Sigmoid colon (tissue), 7 donors: ENCODE results near the gene CENPP. TPM values are rescaled to one million over a fixed set of nuclear protein-coding genes. Genes with fewer than 3 reads are reported as not detected.

ENCODE experiments used
- DNase-seq: peaks from one replicate; pipeline ENCODE4 v3.0.0-alpha.2; 2019
- H3K27ac ChIP-seq, 4 donors: fragments of 200-600 bp; sonication (generic); one replicate each; pipeline ENCODE4 v1.5.1; 2016 to 2019; ENCODE audit warnings: mild to moderate bottlenecking in 1 of 4
- H3K27me3 ChIP-seq, 3 donors: fragments of 200-600 bp; sonication (generic); one replicate each; pipeline ENCODE4 v1.5.1; 2019; ENCODE audit warnings: mild to moderate bottlenecking in 1 of 3
- H3K36me3 ChIP-seq, 4 donors: fragments of 200-600 bp; sonication (generic); one replicate each; pipeline ENCODE4 v1.5.1; 2016 to 2019
- H3K4me1 ChIP-seq, 4 donors: fragments of 200-600 bp; sonication (generic); one replicate each; pipeline ENCODE4 v1.5.1; 2017 to 2019
- H3K4me3 ChIP-seq, 4 donors: fragments of 200-600 bp; sonication (generic); one replicate each; pipeline ENCODE4 v1.5.1; 2017 to 2019; ENCODE audit warnings: mild to moderate bottlenecking in 2 of 4, moderate library complexity in 1 of 4
- H3K9me3 ChIP-seq, 4 donors: fragments of 200-600 bp in 3 of 4; sonication (generic) in 3 of 4; one replicate each; pipeline versions ENCODE4 v1.5.1 to v1.6.1; 2013 to 2019
- CTCF ChIP-seq, 4 experiments: fragments of 450-650 bp in 3 of 4; fragments of 200-600 bp in 1 of 4; IDR thresholded peaks; one replicate each; pipeline ENCODE4 v1.5.1; 2016 to 2019; ENCODE audit warnings: antibody characterized with exemption in 4 of 4, mild to moderate bottlenecking in 3 of 4, moderate library complexity in 2 of 4
- EP300 ChIP-seq, 4 donors: sonication (generic); formaldehyde crosslinking; IDR thresholded peaks; one replicate each; pipeline ENCODE4 v1.6.1; 2017; ENCODE audit warnings: antibody characterized with exemption in 4 of 4
- POLR2A ChIP-seq, 2 donors: fragments of 450-650 bp; IDR thresholded peaks; one replicate each; pipeline ENCODE4 v1.6.1; 2016; ENCODE audit warnings: antibody characterized with exemption in 2 of 2, mild to moderate bottlenecking in 2 of 2, moderate library complexity in 2 of 2
- POLR2AphosphoS5 ChIP-seq, 4 donors: sonication (generic); formaldehyde crosslinking; IDR thresholded peaks; one replicate each; pipeline ENCODE4 v1.6.1; 2017; ENCODE audit warnings: antibody characterized with exemption in 4 of 4
- WGBS, 2 donors: extraction: QIAGEN DNeasy Blood & Tissue Kit; methylation state at CpG; one replicate each; pipeline ENCODE4 v1.1.7; 2013; 5-methylcytosine and 5-hydroxymethylcytosine counted together
- intact Hi-C: fragments of 100-400 bp; cut with DNase I; formaldehyde crosslinking; loops from one replicate; pipeline ENCODE4 v1.15.1; 2023
- polyA plus RNA-seq, 3 donors: library from polyadenylated mRNA; stranded (reverse); fragments of 200-250 nt; gene quantifications; one replicate each; pipeline ENCODE4 v1.2.3, GENCODE V29; 2013
- total RNA-seq, 4 donors: library from RNA; depleted of rRNA; stranded (reverse); fragments of >200 nt; gene quantifications; one replicate each; pipeline ENCODE4 v1.1.0, GENCODE V29; 2016
- donor health status: healthy with polysubstance abuse.
- donor health status: Bipolar disorder and iron deficiency.
- donor health status: healthy.

CENPP gene
- total and polyA plus RNA-seq, 7 donors = 0.60 to 11.9 (median 2.4) TPM

- Histone ChIP-seq H3K4me1 (peaks cover 0 to 9% (median 2%) of the 10 kb centered on the region in 4 donors), H3K27me3 (no peaks in the 10 kb centered on the region), H3K4me3 (no peak overlapping the region), H3K36me3 (peaks cover 17 to 82% (median 44%) of the 10 kb centered on the region in 4 donors), H3K9me3 (no peaks in the 10 kb centered on the region), H3K27ac (no peak overlapping the region)
- no peak for TF ChIP-seq POLR2AphosphoS5 (IDR thresholded peaks at IDR 0.05)
- no peak for TF ChIP-seq EP300 (IDR thresholded peaks at IDR 0.05)
- intact Hi-C loops = no loop called here
- WGBS, 2 donors = 95% methylated on average over 3 of the region's 3 CpGs
- no peak for DNase-seq
These were observed 15.2 kb upstream of the CENPP start for GRCh38 chr9:92310562-92310961.

- intact Hi-C loops = no loop called here
- Histone ChIP-seq H3K9me3 (no peaks in the 10 kb centered on the region), H3K4me3 (no peak overlapping the region), H3K36me3 (peaks cover 14 to 82% (median 32%) of the 10 kb centered on the region in 4 donors), H3K27me3 (no peaks in the 10 kb centered on the region), H3K27ac (no peak overlapping the region), H3K4me1 (peaks cover 0 to 9% (median 2%) of the 10 kb centered on the region in 4 donors)
- no peak for DNase-seq
- TF ChIP-seq CTCF (IDR thresholded peaks at IDR 0.05) (no peak), POLR2A (IDR thresholded peaks at IDR 0.05) (no peak), POLR2AphosphoS5 (IDR thresholded peaks at IDR 0.05) (no peak), EP300 (IDR thresholded peaks at IDR 0.05) (no peak)
- 79 to 93% methylated on average over 6 of the region's 6 CpGs for whole genome bisulfite sequencing, 2 donors
These were observed 12.7 kb upstream of the CENPP start for GRCh38 chr9:92312887-92313623.

GRCh38 chr9:92313624-92314012 is 12.1 kb upstream of the CENPP start:
- peaks cover 0 to 9% (median 2%) of the 10 kb centered on the region in 4 donors for H3K4me1 ChIP-seq
- H3K9me3 ChIP-seq = no peaks in the 10 kb centered on the region
- H3K4me3 ChIP-seq = no peak overlapping the region
- H3K27ac ChIP-seq = no peak overlapping the region
- H3K27me3 ChIP-seq = no peaks in the 10 kb centered on the region
- intact Hi-C loops = no loop called here
- H3K36me3 ChIP-seq = peaks cover 16 to 82% (median 31%) of the 10 kb centered on the region in 4 donors
- 81 to 83% methylated on average over 2 of the region's 2 CpGs for WGBS, 2 donors
- TF ChIP-seq EP300 (IDR thresholded peaks at IDR 0.05) (no peak), CTCF (IDR thresholded peaks at IDR 0.05) (no peak), POLR2A (IDR thresholded peaks at IDR 0.05) (no peak), POLR2AphosphoS5 (IDR thresholded peaks at IDR 0.05) (no peak)
- DNase-seq = no peak

GRCh38 chr9:92315456-92315855 is 10.3 kb upstream of the CENPP start:
- Histone ChIP-seq H3K36me3 (peaks cover 8 to 82% (median 32%) of the 10 kb centered on the region in 4 donors), H3K4me1 (peaks cover 0 to 9% (median 2%) of the 10 kb centered on the region in 4 donors), H3K4me3 (no peak overlapping the region), H3K9me3 (no peaks in the 10 kb centered on the region), H3K27me3 (no peaks in the 10 kb centered on the region), H3K27ac (no peak overlapping the region)
- WGBS, 2 donors = 91% methylated on average over 5 of the region's 5 CpGs
- intact Hi-C loops = no loop called here
- DNase-seq = no peak
- TF ChIP-seq EP300 (IDR thresholded peaks at IDR 0.05) (no peak), CTCF (IDR thresholded peaks at IDR 0.05) (no peak), POLR2A (IDR thresholded peaks at IDR 0.05) (no peak), POLR2AphosphoS5 (IDR thresholded peaks at IDR 0.05) (no peak)

- Histone ChIP-seq H3K4me3 (peak overlapping the region; percentile 66 to 84 (median 71)), H3K4me1 (peaks cover 0 to 21% (median 16%) of the 10 kb centered on the region in 4 donors), H3K9me3 (no peaks in the 10 kb centered on the region), H3K36me3 (peaks cover 0 to 38% (median 13%) of the 10 kb centered on the region in 4 donors), H3K27ac (peak overlapping the region in 3 of 4 donors; percentile 90 to 95 (median 90)), H3K27me3 (no peaks in the 10 kb centered on the region)
- no peak for DNase-seq
- 8 to 17% methylated on average over 2 of the region's 2 CpGs for whole genome bisulfite sequencing, 2 donors
- no peak for TF ChIP-seq CTCF (IDR thresholded peaks at IDR 0.05)
- intact Hi-C loops = loop anchor here (10.0 kb wide), 1 partner anchor 440 kb away; the partner anchor contains the start of gene BICD2
These were observed 1.3 kb upstream of the CENPP start for GRCh38 chr9:92324431-92324830.
